HepG2 (cell line): ENCODE measurements around the gene TP53TG5.

Source experiments
- ATF7 ChIP-seq, 2 experiments: fragments of 450-650 bp in 1 of 2; sonication (generic) in 1 of 2; formaldehyde crosslinking in 1 of 2; IDR thresholded peaks; 2 replicates each; pipeline versions ENCODE4 v1.4.0 to v1.6.1; 2016 to 2020; ENCODE audit warnings: antibody characterized with exemption in 1 of 2, mild to moderate bottlenecking in 1 of 2, missing genetic modification reagents in 1 of 2
- CTCF ChIP-seq: sonication (generic); formaldehyde crosslinking; IDR thresholded peaks from 2 replicates; pipeline ENCODE4 v1.5.0; 2020; ENCODE audit warnings: mild to moderate bottlenecking, missing genetic modification reagents, moderate library complexity
- GFI1 ChIP-seq: sonication (generic); formaldehyde crosslinking; IDR thresholded peaks from 2 replicates; pipeline ENCODE4 v1.5.0; 2020; ENCODE audit warnings: missing genetic modification reagents, mild to moderate bottlenecking, borderline replicate concordance
- HMG20A ChIP-seq: IDR thresholded peaks from 2 replicates; pipeline ENCODE4 v1.6.1; 2016; ENCODE audit warnings: borderline replicate concordance
- HMGXB4 ChIP-seq, 2 experiments: sonication (generic) in 1 of 2; formaldehyde crosslinking in 1 of 2; IDR thresholded peaks; 2 replicates each; pipeline versions ENCODE4 v1.4.0 to v1.6.1; 2018 to 2020; ENCODE audit warnings: missing genetic modification reagents in 2 of 2, borderline replicate concordance in 1 of 2, low read depth in 1 of 2, mild to moderate bottlenecking in 1 of 2, missing biosample characterization in 1 of 2
- NFYB ChIP-seq: sonication (generic); formaldehyde crosslinking; IDR thresholded peaks from 2 replicates; pipeline ENCODE4 v1.4.0; 2020; ENCODE audit warnings: missing genetic modification reagents
- PAWR ChIP-seq: sonication (generic); formaldehyde crosslinking; IDR thresholded peaks from 2 replicates; pipeline ENCODE4 v1.4.0; 2020; ENCODE audit warnings: missing genetic modification reagents, mild to moderate bottlenecking, borderline replicate concordance
- PBX3 ChIP-seq: sonication (generic); formaldehyde crosslinking; IDR thresholded peaks from 2 replicates; pipeline ENCODE4 v1.8.1; 2023; ENCODE audit warnings: missing genetic modification reagents, inconsistent platforms, borderline replicate concordance
- POLR2A ChIP-seq, 2 experiments: IDR thresholded peaks; 2 replicates each; pipeline ENCODE4 v1.6.1; 2011; ENCODE audit warnings: low read depth in 2 of 2, low read length in 2 of 2, mild to moderate bottlenecking in 1 of 2, moderate library complexity in 1 of 2; ENCODE audit not compliant: insufficient read depth in 1 of 2
- ZNF597 ChIP-seq: sonication (generic); formaldehyde crosslinking; IDR thresholded peaks from 2 replicates; pipeline ENCODE4 v1.5.0; 2020; ENCODE audit warnings: missing genetic modification reagents

- TF ChIP-seq CTCF (CRISPR knock-in tag) (no peak), ZNF597 (CRISPR knock-in tag) (no peak), HMGXB4 (CRISPR knock-in tag; IDR thresholded peaks at IDR 0.05; ENCODE audit: borderline replicate concordance in 1 of 2, low read depth in 1 of 2) (no peak), HMG20A (no peak; the same call in 1 of the 2 replicates), PAWR (CRISPR knock-in tag) (no peak), PBX3 (CRISPR knock-in tag) (no peak), GFI1 (CRISPR knock-in tag) (no peak), NFYB (no peak), ATF7 (IDR thresholded peaks at IDR 0.05) (no peak), ATF7 (CRISPR knock-in tag; IDR thresholded peaks at IDR 0.05) (no peak), POLR2A (IDR thresholded peaks at IDR 0.05; ENCODE audit: insufficient read depth in 1 of 2, low read depth in 2 of 2, low read length in 2 of 2) (peak; percentile 42 to 54; a peak in 3 of 4 replicates)
Measured at GRCh38 chr20:45342855-45343531, 35.1 kb downstream of the TP53TG5 start.
